HEK293 (cell line): Measurements from ENCODE around the gene PDIA5.

Experiments
- CTCF ChIA-PET: fragments of 350-600 bp; formaldehyde crosslinking; extraction: SDS; loops from one replicate; lab custom pipeline; 2021; ENCODE audit warnings: antibody characterized with exemption; lab: Yijun Ruan, JAX
- POLR2A ChIA-PET: fragments of 300-600 bp; formaldehyde crosslinking; extraction: SDS; loops from one replicate; lab custom pipeline; 2020; ENCODE audit warnings: antibody characterized with exemption, inconsistent platforms; lab: Yijun Ruan, JAX
- H3K27ac ChIP-seq: fragments of 200-500 bp; sonication (Bioruptor generic); 2 replicates; pipeline ENCODE4 v1.5.1; 2014; ENCODE audit warnings: low read depth, low read length, control low read depth, inconsistent platforms; ENCODE audit errors: extremely low read depth
- H3K36me3 ChIP-seq, 2 experiments: fragments of 200-500 bp in 1 of 2; sonication (Bioruptor generic) in 1 of 2; 1 replicate in 1 of 2; 2 replicates in 1 of 2; pipeline ENCODE4 v1.5.1; 2014 to 2017; ENCODE audit warnings: inconsistent platforms in 2 of 2, low read length in 2 of 2; ENCODE audit not compliant: control insufficient read depth in 2 of 2, insufficient read depth in 1 of 2
- H3K4me1 ChIP-seq: fragments of 200-500 bp; sonication (Bioruptor generic); 2 replicates; pipeline ENCODE4 v1.5.1; 2014; ENCODE audit warnings: mild to moderate bottlenecking, low read length, inconsistent platforms; ENCODE audit not compliant: control insufficient read depth, insufficient read depth
- H3K4me3 ChIP-seq: 2 replicates; pipeline ENCODE4 v1.5.1; 2011; ENCODE audit warnings: low read depth, mild to moderate bottlenecking, control low read depth, low read length, moderate library complexity
- H3K9me3 ChIP-seq: fragments of 200-500 bp; sonication (Bioruptor generic); 2 replicates; pipeline ENCODE4 v1.5.1; 2014; ENCODE audit warnings: low read depth, low read length, inconsistent platforms; ENCODE audit not compliant: control insufficient read depth, insufficient read depth
- BCL6B ChIP-seq: fragments of 450-650 bp; formaldehyde crosslinking; IDR thresholded peaks from 2 replicates; pipeline ENCODE4 v1.5.1; 2017; ENCODE audit warnings: missing biosample characterization, missing genetic modification characterization
- CTCF ChIP-seq: fragments of 450-650 bp; formaldehyde crosslinking; IDR thresholded peaks from 2 replicates; pipeline ENCODE4 v1.5.1; 2016; ENCODE audit warnings: missing biosample characterization, missing genetic modification characterization
- ELK4 ChIP-seq: IDR thresholded peaks from 2 replicates; pipeline ENCODE4 v1.6.1; 2011; ENCODE audit warnings: mild to moderate bottlenecking, low read depth, low read length, borderline replicate concordance
- FEZF1 ChIP-seq: fragments of 450-650 bp; formaldehyde crosslinking; IDR thresholded peaks from 2 replicates; pipeline ENCODE4 v1.5.1; 2016; ENCODE audit warnings: missing biosample characterization, missing genetic modification characterization
- KLF1 ChIP-seq: fragments of 450-650 bp; formaldehyde crosslinking; IDR thresholded peaks from 2 replicates; pipeline ENCODE4 v1.5.1; 2016; ENCODE audit warnings: missing biosample characterization, missing genetic modification characterization
- MZF1 ChIP-seq: fragments of 450-650 bp; formaldehyde crosslinking; IDR thresholded peaks from 2 replicates; pipeline ENCODE4 v1.5.1; 2017; ENCODE audit warnings: missing biosample characterization, missing genetic modification characterization, borderline replicate concordance
- PRDM1 ChIP-seq: fragments of 450-650 bp; formaldehyde crosslinking; IDR thresholded peaks from 2 replicates; pipeline ENCODE4; 2016; ENCODE audit warnings: missing biosample characterization, missing genetic modification characterization
- PRDM10 ChIP-seq: fragments of 450-650 bp; formaldehyde crosslinking; IDR thresholded peaks from 2 replicates; pipeline ENCODE4 v1.5.1; 2016; ENCODE audit warnings: missing biosample characterization, missing genetic modification characterization
- ZEB2 ChIP-seq: fragments of 450-650 bp; formaldehyde crosslinking; IDR thresholded peaks from 2 replicates; pipeline ENCODE4 v1.5.1; 2016; ENCODE audit warnings: missing biosample characterization, missing genetic modification characterization
- ZFP69B ChIP-seq: fragments of 450-650 bp; formaldehyde crosslinking; IDR thresholded peaks from 2 replicates; pipeline ENCODE4 v1.5.1; 2016; ENCODE audit warnings: missing biosample characterization, missing genetic modification characterization
- ZNF146 ChIP-seq: fragments of 450-650 bp; formaldehyde crosslinking; IDR thresholded peaks from 2 replicates; pipeline ENCODE4 v1.5.1; 2016; ENCODE audit warnings: missing biosample characterization, missing genetic modification characterization
- ZNF335 ChIP-seq: fragments of 450-650 bp; formaldehyde crosslinking; conservative IDR thresholded peaks from 2 replicates; pipeline ENCODE4 v1.5.1; 2016; ENCODE audit warnings: missing biosample characterization, missing genetic modification characterization
- ZNF341 ChIP-seq: fragments of 450-650 bp; formaldehyde crosslinking; IDR thresholded peaks from 2 replicates; pipeline ENCODE4; 2016; ENCODE audit warnings: low read depth, missing biosample characterization, missing genetic modification characterization
- ZNF362 ChIP-seq: fragments of 450-650 bp; formaldehyde crosslinking; IDR thresholded peaks from 2 replicates; pipeline ENCODE4 v1.5.1; 2016; ENCODE audit warnings: missing biosample characterization, missing genetic modification characterization
- ZNF514 ChIP-seq: fragments of 450-650 bp; formaldehyde crosslinking; IDR thresholded peaks from 2 replicates; pipeline ENCODE4 v1.5.1; 2016; ENCODE audit warnings: missing biosample characterization, missing genetic modification characterization
- ZNF558 ChIP-seq: fragments of 450-650 bp; formaldehyde crosslinking; IDR thresholded peaks from 2 replicates; pipeline ENCODE4 v1.5.1; 2016; ENCODE audit warnings: missing biosample characterization, missing genetic modification characterization
- ZNF692 ChIP-seq: fragments of 450-650 bp; formaldehyde crosslinking; IDR thresholded peaks from 2 replicates; pipeline ENCODE4 v1.5.1; 2016; ENCODE audit warnings: missing biosample characterization, missing genetic modification characterization
- ZSCAN5A ChIP-seq: fragments of 450-650 bp; formaldehyde crosslinking; IDR thresholded peaks from 2 replicates; pipeline ENCODE4 v1.5.1; 2016; ENCODE audit warnings: missing biosample characterization, missing genetic modification characterization

PDIA5 gene

GRCh38 chr3:123050666-123051065 lies 16.2 kb upstream of the PDIA5 start:
- no peak overlapping the region for H3K27ac ChIP-seq
- H3K9me3 ChIP-seq = no peaks in the 10 kb centered on the region
- POLR2A ChIA-PET = interaction anchor here (0.6 to 1.5 kb wide), 3 partner anchors 16 to 187 kb away, joined by 4 to 6 read pairs (median 5); partner anchors contain the start of gene PDIA5
- TF ChIP-seq KLF1 (tag by site-specific recombination) (no peak), FEZF1 (tag by site-specific recombination) (no peak), ZFP69B (tag by site-specific recombination) (no peak), ZNF558 (tag by site-specific recombination) (no peak)
- TF ChIP-seq, all 188 proteins: peak for 0
- no peaks in the 10 kb centered on the region for H3K36me3 ChIP-seq
- no peaks in the 10 kb centered on the region for H3K4me1 ChIP-seq
- H3K4me3 ChIP-seq = no peak overlapping the region
- CTCF ChIA-PET = interaction anchor here (0.6 kb wide), 1 partner anchor 24 kb away, joined by 3 read pairs; no protein-coding TSS in a partner anchor

- 0 out of 2 replicates have a peak, but pooled peaks have one; percentile 19 for TF ChIP-seq PRDM10 (tag by site-specific recombination)
- peak; percentile 14; the same call in 1 of the 2 replicates for TF ChIP-seq MZF1 (tag by site-specific recombination)
- TF ChIP-seq CTCF = no peak
- TF ChIP-seq ZNF692 (tag by site-specific recombination) = peak; percentile 83; the same call in 1 of the 2 replicates
- H3K9me3 ChIP-seq = no peaks in the 10 kb centered on the region
- no peak overlapping the region for H3K4me3 ChIP-seq
- no peaks in the 10 kb centered on the region for H3K4me1 ChIP-seq
- ChIA-PET CTCF (no interaction called here), POLR2A (no interaction called here)
- H3K27ac ChIP-seq = no peak overlapping the region
- H3K36me3 ChIP-seq = no peaks in the 10 kb centered on the region
Measured at GRCh38 chr3:123053107-123053506, 13.7 kb upstream of the PDIA5 start.

GRCh38 chr3:123054109-123054778 lies 12.6 kb upstream of the PDIA5 start:
- no peaks in the 10 kb centered on the region for H3K4me1 ChIP-seq
- no peak overlapping the region for H3K4me3 ChIP-seq
- no peak overlapping the region for H3K27ac ChIP-seq
- no peaks in the 10 kb centered on the region for H3K9me3 ChIP-seq
- CTCF ChIA-PET = no interaction called here
- POLR2A ChIA-PET = no interaction called here
- no peaks in the 10 kb centered on the region for H3K36me3 ChIP-seq
- TF ChIP-seq ZNF335 (no peak), ZNF362 (tag by site-specific recombination) (no peak), ZEB2 (no peak), ZNF146 (no peak), BCL6B (tag by site-specific recombination) (no peak), ELK4 (no peak), PRDM1 (tag by site-specific recombination) (no peak), ZNF341 (tag by site-specific recombination) (no peak), ZSCAN5A (no peak), ZNF514 (tag by site-specific recombination) (no peak)
